SK-N-SH (cell line): ENCODE data around the gene PRKG1.

Source experiments
- CTCF ChIP-seq: fragments of 200-600 bp; sonication (generic); IDR thresholded peaks from 2 replicates; pipeline ENCODE4 v1.6.1; 2017; ENCODE audit warnings: antibody characterized with exemption, mild to moderate bottlenecking, moderate library complexity
- POLR2AphosphoS5 ChIP-seq: IDR thresholded peaks from 2 replicates; pipeline ENCODE4 v1.6.1; 2012; ENCODE audit warnings: low read depth, low read length
- REST ChIP-seq: IDR thresholded peaks from 2 replicates; pipeline ENCODE4 v1.6.1; 2012; ENCODE audit warnings: mild to moderate bottlenecking, low read depth, low read length, moderate library complexity
- RFX5 ChIP-seq: IDR thresholded peaks from 2 replicates; pipeline ENCODE4 v1.6.1; 2012; ENCODE audit warnings: mild to moderate bottlenecking, improper control_type of control experiment, low read length
- SMC3 ChIP-seq: IDR thresholded peaks from 2 replicates; pipeline ENCODE4 v1.6.1; 2012; ENCODE audit warnings: low read depth, low read length, improper control_type of control experiment
- TAF1 ChIP-seq: IDR thresholded peaks from 2 replicates; pipeline ENCODE4 v1.6.1; 2012; ENCODE audit warnings: low read depth, mild to moderate bottlenecking, low read length, moderate library complexity, borderline replicate concordance
- USF1 ChIP-seq: IDR thresholded peaks from 2 replicates; pipeline ENCODE4 v1.4.0; 2012; ENCODE audit warnings: low read depth, borderline replicate concordance
- YY1 ChIP-seq: IDR thresholded peaks from 2 replicates; pipeline ENCODE4 v1.4.0; 2012; ENCODE audit warnings: low read depth, mild to moderate bottlenecking
- ZBTB33 ChIP-seq: IDR thresholded peaks from 2 replicates; pipeline ENCODE4 v1.4.0; 2012; ENCODE audit warnings: low read depth, borderline replicate concordance

GRCh38 chr10:52331638-52332364 is 1257.5 kb downstream of the PRKG1 start:
- TF ChIP-seq REST = no peak
- no peak for TF ChIP-seq CTCF
- no peak for TF ChIP-seq YY1
- TF ChIP-seq TAF1 = no peak
- TF ChIP-seq SMC3 = no peak
- TF ChIP-seq POLR2AphosphoS5 = no peak
- TF ChIP-seq RFX5 = no peak
- no peak for TF ChIP-seq ZBTB33
- no peak for TF ChIP-seq USF1
